Suprapubic skin (tissue), 4 donors: ENCODE results near the gene BPI.

Experiments
- POLR2A ChIP-seq, 2 donors: fragments of 450-650 bp; IDR thresholded peaks; one replicate each; pipeline ENCODE4 v1.6.1; 2017; ENCODE audit warnings: antibody characterized with exemption in 2 of 2, mild to moderate bottlenecking in 2 of 2, moderate library complexity in 2 of 2
- POLR2AphosphoS5 ChIP-seq, 3 donors: sonication (generic); formaldehyde crosslinking; IDR thresholded peaks; one replicate each; pipeline ENCODE4 v1.6.1; 2017; ENCODE audit warnings: antibody characterized with exemption in 3 of 3
- TF ChIP-seq, protein P1 (sequence below), 2 donors: fragments of 200-600 bp in 1 of 2; fragments of 450-650 bp in 1 of 2; sonication (generic) in 1 of 2; IDR thresholded peaks; one replicate each; pipeline ENCODE4 v1.5.1; 2016 to 2019; ENCODE audit warnings: antibody characterized with exemption in 2 of 2, mild to moderate bottlenecking in 1 of 2, moderate library complexity in 1 of 2

DNA sequence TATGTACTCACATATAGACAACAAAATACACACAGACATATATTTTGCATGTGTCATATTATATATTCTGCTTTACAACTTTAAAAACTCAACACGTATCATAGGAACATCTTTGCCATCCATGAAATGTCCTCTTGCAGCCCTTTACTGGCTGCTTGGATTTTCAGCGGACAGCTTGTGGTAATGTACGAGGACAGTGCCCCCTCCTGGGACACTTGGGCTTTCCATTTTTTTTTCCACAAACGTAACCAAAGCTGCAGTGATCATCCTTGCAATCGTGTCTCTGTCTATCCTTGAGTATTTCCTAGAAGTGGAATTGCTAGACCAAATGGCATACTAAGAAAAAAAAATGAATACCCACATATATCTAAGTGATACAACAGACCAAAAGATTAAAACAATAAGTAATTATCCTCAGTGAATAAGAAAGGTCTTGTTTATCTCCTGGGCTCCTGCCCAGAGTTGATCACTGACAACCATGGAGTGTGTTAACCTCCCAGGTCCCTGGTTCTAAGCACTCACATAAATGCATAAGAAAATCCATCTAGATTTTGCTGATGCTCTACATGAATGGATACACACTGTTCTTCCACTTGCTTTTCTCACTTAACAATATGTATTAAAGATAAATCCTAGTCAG, 18.1 kb downstream of the BPI start:
- TF ChIP-seq POLR2A (IDR thresholded peaks at IDR 0.05), result no peak
- TF ChIP-seq, protein P1, sequence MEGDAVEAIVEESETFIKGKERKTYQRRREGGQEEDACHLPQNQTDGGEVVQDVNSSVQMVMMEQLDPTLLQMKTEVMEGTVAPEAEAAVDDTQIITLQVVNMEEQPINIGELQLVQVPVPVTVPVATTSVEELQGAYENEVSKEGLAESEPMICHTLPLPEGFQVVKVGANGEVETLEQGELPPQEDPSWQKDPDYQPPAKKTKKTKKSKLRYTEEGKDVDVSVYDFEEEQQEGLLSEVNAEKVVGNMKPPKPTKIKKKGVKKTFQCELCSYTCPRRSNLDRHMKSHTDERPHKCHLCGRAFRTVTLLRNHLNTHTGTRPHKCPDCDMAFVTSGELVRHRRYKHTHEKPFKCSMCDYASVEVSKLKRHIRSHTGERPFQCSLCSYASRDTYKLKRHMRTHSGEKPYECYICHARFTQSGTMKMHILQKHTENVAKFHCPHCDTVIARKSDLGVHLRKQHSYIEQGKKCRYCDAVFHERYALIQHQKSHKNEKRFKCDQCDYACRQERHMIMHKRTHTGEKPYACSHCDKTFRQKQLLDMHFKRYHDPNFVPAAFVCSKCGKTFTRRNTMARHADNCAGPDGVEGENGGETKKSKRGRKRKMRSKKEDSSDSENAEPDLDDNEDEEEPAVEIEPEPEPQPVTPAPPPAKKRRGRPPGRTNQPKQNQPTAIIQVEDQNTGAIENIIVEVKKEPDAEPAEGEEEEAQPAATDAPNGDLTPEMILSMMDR (IDR thresholded peaks at IDR 0.05), result peak; percentile 54 to 63
- TF ChIP-seq POLR2AphosphoS5 (IDR thresholded peaks at IDR 0.05), result no peak
